Frontal cortex (tissue), 4 donors: Measurements from ENCODE around the gene RRP36. TPM values are rescaled to one million over a fixed set of nuclear protein-coding genes. Genes with fewer than 3 reads are reported as not detected.
"Not testable (repeated sequence)": the region's sequence is repeated elsewhere in the genome, so short reads cannot be mapped to it uniquely, and the experiment has no call there.

Experiments used
- DNase-seq, 2 donors: peaks; one replicate each; pipeline ENCODE4 v3.0.0; 2012; ENCODE audit warnings: low spot score in 2 of 2
- FAIRE-seq: peaks from 2 replicates; lab custom pipeline; 2012; peaks lifted over from hg19 to GRCh38; lab: Jason Lieb, UNC
- total RNA-seq: library from RNA; depleted of rRNA; stranded (reverse); fragments of >200 nt; gene quantifications from one replicate; pipeline ENCODE4 v1.2.3, GENCODE V29; 2014
- donor health status: control.
- donor health status: control.
- donor health status: control.

Gene RRP36
- total RNA-seq, 1 donor from 2014 or later: 60.3 TPM

GRCh38 chr6:43035495-43036194, 14.2 kb downstream of the RRP36 start:
- DNase-seq (no peak), FAIRE-seq (no peak)

DNA sequence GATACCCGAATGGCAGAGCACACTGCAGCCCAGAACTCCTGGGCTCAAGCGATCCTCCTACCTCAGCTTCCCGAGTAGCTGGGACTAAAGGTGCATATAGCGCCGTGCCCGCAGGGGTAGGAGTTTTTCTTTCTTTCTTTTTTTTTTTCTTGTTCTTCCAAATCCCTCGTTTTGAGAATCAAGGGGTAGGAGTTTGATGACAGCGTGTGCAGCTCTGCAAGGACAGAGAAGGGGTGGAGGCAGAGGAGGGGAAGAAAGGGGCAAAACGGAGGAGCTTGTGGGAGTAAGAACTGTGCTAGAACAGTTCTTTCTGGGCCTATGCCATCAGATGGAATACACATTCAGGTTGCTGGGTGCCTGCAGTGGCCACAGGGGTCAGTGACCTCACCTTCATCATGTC, 15.3 kb downstream of the RRP36 start:
- DNase-seq (no peak), FAIRE-seq (no peak)

- DNase-seq (no peak), FAIRE-seq (no peak)
These were observed 15.8 kb downstream of the RRP36 start for GRCh38 chr6:43037197-43037596.

GRCh38 chr6:43037706-43038105, 16.3 kb downstream of the RRP36 start:
- FAIRE-seq: no peak
- no peak for DNase-seq

GRCh38 chr6:43038727-43039126, 17.3 kb downstream of the RRP36 start:
- no peak for FAIRE-seq

DNA sequence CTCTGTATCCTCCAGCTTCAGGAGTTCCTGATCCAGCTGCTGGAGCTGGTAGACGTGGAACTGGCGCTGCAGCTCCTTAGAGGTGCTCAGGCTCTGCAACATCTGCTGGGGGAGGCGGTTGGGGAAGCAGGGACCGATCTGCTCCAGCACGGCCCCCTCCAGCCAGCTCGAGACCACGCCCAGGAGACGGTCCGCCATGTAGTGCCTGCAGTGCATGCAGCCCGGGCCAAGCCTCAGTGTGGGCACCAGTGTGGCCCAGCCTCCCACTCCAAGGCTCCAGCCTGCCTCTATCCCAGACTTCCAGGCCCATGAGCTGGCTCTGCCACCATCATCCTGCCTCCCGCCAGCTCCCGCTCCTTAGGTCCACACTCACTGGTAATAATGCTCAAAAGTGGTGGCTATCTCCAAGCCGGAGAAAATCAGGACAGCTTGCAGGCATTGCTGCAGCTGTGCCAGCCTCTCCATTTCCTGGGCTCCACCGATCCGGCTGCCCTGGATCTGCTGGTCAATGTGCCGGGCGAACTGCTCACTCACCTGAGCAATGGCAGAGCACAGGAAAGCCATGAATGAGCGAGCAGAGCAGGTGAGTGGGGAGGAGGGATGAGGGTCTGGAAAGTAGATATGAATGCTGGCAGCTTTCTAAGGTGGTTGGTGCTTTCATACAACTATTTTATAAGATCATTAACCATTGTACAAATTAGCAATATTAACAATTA, 19.3 kb downstream of the RRP36 start:
- FAIRE-seq (no peak), DNase-seq (no peak)

More at GRCh38 chr6:43038727-43039126, 17.3 kb downstream of the RRP36 start:
- no peak for DNase-seq

DNA sequence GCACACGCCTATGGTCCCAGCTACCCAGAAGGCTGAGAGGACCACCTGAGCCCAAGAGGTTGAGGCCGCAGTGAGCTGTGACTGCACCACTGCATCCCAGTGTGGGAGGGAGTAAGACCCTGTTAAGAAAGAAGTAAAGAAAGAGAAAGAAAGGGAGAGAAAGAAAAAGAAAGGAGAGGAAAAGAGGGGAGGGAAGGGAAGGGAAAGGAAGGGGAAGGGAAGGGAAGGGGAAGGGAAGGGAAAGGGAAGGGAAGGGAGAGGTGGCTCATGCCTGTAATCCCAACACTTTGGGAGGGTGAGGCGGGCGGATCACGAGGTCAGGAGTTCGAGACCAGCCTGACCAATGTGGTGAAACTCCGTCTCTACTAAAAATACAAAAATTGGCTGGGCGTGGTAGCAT, 20.1 kb downstream of the RRP36 start:
- FAIRE-seq, DNase-seq: not testable (repeated sequence)

- FAIRE-seq: no peak
- no peak for DNase-seq
These were observed 21.9 kb downstream of the RRP36 start for GRCh38 chr6:43043310-43043709.

- FAIRE-seq (no peak), DNase-seq (no peak)
These were observed 24.0 kb downstream of the RRP36 start for GRCh38 chr6:43045371-43045930.

- FAIRE-seq (no peak), DNase-seq (no peak)
These were observed 26.6 kb downstream of the RRP36 start for GRCh38 chr6:43047998-43048397.

DNA sequence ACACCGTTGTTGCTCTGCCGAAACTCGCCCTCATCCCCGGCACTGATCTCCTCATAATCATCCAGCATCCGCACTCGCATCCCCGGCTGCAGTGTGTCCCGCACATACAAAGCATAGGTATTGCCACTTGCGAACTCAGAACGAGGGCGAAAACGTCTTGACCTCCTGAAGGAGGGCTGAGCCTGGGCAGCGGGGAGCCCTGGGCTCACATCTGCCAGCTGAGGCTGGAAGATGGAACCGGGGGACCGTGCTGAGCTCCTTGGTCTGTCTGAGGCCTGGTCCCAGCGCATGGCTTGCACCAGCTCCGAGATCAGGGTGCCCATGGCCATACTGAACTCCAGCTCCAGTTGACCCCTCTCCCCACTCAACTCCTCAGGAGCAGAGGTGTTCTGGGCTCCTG, 29.6 kb downstream of the RRP36 start:
- FAIRE-seq (no peak), DNase-seq (no peak)

GRCh38 chr6:43052225-43052841, 30.9 kb downstream of the RRP36 start:
- DNase-seq (no peak), FAIRE-seq (no peak)

DNA sequence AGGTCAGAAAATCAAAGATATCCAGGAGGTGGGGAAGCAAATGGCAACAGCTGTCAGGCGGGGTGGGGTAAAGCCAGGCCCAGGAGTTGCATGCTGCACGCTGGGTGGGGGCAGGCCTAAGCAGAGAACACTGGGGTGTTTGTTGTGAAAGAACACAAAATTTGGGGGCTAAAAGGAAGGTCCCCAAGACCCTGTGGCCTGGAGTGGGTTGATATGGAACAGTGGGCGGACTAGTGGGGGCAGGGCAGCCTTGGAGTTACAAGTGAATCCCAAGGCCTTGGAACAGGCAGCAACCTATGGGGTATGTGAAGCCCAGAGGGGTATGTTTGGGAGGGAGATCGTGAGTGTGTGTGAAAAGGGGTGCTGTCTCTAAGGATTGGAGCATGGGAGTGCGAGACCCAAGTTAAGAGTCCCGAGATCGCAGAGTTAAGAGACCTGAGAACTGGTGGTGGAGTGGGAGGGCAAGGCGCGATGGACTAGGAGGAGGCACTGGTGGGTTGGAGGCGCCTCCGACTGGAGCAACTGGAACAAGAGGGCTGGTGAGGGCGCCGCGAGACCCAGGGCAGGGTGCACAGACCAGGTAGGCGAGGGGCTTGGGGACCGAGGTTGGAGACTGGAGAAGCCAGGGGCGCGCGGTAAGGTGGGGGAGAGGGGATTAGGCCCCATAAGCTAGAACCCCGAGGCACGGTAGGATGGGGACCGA, 31.6 kb downstream of the RRP36 start:
- no peak for DNase-seq
- FAIRE-seq: no peak

GRCh38 chr6:43053545-43054205, 32.3 kb downstream of the RRP36 start, which contains the start of gene CUL7:
Gene CUL7 (minus strand): TSS chr6:43053851. CDS start chr6:43052788, 1,063 bp downstream.
- DNase-seq (peak; percentile 85 to 95), FAIRE-seq (no peak)

- no peak for DNase-seq
- FAIRE-seq: no peak
These were observed 33.0 kb downstream of the RRP36 start for GRCh38 chr6:43054206-43054943.

DNA sequence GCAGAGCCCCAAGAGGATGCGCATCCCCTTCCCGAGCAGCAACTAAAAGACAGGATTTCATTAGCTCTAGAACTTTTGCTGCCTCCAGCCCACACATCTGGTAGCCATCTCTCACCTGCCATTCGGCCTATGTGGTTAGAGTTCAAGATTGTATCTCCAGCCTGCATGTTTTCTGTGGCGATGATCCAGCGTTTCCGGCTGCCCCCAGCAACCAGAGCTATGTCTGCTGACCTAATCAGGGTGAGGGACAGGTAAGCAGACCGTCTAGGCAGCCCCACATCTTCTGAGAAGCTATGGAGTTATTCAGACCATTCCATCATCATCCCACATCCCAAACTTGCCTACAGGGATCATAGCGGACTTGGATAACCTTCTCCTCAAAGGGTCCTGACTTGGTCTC, 34.5 kb downstream of the RRP36 start:
- no peak for FAIRE-seq
- no peak for DNase-seq

DNA sequence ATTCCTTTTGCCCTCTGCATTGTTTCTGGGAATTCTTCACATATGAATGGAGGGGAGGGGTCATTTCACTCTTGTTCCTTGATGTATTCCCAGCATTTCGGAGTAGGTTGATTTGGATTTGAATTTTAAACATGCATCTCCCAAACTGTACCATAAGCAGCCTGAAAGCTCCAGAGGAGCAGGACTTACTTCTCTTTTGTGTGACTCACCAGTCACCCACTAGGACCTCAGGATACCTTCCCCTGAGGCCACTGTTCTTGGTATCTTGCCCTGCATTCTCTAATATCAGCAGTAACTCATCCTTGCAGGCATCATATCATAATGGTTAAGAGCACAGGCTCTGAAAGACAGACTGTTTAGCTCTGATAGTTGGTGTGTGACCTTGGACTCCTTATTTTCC, 37.1 kb downstream of the RRP36 start:
- FAIRE-seq: no peak
- DNase-seq: no peak

DNA sequence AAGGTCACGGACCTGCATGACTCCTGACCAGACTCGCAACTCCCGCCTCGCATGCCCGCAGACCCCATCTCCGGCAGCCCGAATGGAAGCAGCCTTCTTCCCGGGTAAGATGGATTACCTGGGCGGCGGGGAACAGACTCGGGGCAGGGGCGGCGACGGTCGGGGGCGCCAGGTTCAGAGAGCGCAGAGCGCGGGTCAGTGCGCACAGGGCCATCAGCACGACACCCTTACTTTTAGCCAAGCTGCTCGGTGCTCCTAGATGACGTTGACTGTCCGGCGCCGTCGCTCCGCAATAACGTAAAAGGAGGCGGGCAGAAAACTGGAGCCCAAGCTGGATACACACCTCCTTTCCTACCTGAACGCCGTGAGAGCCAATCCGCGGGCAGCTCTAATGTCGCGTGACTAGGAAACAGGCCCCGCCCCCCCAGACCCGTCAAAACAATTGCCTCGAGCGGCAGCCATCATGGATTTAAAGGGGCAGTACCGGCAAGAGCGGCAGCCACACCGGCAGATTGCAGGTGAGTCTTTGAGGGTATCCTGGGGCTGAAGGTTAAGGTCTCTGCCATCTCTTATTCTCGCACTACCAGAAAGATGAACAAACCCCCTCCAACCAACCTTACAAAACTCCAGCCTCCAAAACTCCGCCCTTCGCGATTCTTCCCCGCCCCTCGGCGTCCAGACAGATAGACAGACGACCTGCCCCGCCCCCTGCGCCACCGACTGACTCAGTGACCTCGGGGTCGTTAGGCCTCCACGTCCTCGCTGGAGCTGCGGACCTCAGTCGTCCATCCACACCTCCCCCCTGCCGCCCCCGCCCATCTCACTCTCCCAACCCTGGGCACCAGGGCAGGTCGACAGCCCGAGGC, 38.0 kb downstream of the RRP36 start, which contains the start of the genes KLC4 and MRPL2:
Gene KLC4, plus strand, starts transcription at position 464 of the 866 bp plus-strand sequence. CDS start 1,705 bp downstream, outside the sequence.
Gene MRPL2, minus strand, starts transcription at position 267 of the 866 bp plus-strand sequence. Its CDS starts 53 bp downstream, at position 214.
- FAIRE-seq (no peak), DNase-seq (peak; percentile 98 to 100)
